Fibroblast of mammary gland (primary cell): ENCODE measurements around the gene SRRM2.

Source experiments
- DNase-seq: peaks from one replicate; pipeline ENCODE4 v3.0.0-alpha.2; 2010; ENCODE audit warnings: low read depth
- H3K4me3 ChIP-seq: 2 replicates; pipeline ENCODE4 v1.5.1; 2011; ENCODE audit warnings: low read depth, mild to moderate bottlenecking, low read length, moderate library complexity; ENCODE audit not compliant: control insufficient read depth
- TF ChIP-seq, protein P1 (sequence below): conservative IDR thresholded peaks from 2 replicates; pipeline ENCODE4 v1.5.1; 2011; ENCODE audit warnings: low read depth, low read length, inconsistent platforms; ENCODE audit not compliant: control insufficient read depth, insufficient read depth

SRRM2 gene

GRCh38 chr16:2786826-2787151 lies 34.4 kb downstream of the SRRM2 start:
- H3K4me3 ChIP-seq = no peak overlapping the region
- TF ChIP-seq, protein P1, sequence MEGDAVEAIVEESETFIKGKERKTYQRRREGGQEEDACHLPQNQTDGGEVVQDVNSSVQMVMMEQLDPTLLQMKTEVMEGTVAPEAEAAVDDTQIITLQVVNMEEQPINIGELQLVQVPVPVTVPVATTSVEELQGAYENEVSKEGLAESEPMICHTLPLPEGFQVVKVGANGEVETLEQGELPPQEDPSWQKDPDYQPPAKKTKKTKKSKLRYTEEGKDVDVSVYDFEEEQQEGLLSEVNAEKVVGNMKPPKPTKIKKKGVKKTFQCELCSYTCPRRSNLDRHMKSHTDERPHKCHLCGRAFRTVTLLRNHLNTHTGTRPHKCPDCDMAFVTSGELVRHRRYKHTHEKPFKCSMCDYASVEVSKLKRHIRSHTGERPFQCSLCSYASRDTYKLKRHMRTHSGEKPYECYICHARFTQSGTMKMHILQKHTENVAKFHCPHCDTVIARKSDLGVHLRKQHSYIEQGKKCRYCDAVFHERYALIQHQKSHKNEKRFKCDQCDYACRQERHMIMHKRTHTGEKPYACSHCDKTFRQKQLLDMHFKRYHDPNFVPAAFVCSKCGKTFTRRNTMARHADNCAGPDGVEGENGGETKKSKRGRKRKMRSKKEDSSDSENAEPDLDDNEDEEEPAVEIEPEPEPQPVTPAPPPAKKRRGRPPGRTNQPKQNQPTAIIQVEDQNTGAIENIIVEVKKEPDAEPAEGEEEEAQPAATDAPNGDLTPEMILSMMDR = no peak
- DNase-seq = no peak

DNA sequence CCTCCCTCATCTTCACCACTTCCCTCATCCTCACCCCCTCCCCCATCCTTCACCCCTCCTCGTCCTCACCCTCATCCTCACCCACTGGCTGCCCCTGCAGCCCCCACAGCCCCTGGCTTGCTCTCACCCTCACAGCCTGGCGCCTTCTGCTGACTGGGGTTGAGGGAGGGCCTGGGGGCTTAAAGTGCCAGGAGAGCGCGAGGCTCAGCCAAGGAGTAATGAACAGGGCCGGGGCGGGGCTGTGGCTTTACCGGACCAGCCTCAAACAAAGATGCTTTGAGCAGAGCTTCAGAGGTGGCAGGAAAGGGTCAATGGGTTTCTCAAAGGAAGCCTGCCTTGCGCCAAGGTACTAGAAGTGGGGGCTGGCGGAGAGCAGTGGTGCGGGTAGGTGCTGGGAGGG lies 35.0 kb downstream of the SRRM2 start, which contains the start of gene PRSS33:
Gene PRSS33 (minus strand): TSS at position 155 of the 400 bp plus-strand sequence. CDS start 1,013 bp downstream, outside the sequence.
- no peak for DNase-seq
- H3K4me3 ChIP-seq = no peak within 1 kb of the TSS
- TF ChIP-seq, protein P1 = no peak

GRCh38 chr16:2787961-2788360 lies 35.5 kb downstream of the SRRM2 start:
- no peak for DNase-seq
- H3K4me3 ChIP-seq = no peak overlapping the region
- TF ChIP-seq, protein P1 = no peak

DNA sequence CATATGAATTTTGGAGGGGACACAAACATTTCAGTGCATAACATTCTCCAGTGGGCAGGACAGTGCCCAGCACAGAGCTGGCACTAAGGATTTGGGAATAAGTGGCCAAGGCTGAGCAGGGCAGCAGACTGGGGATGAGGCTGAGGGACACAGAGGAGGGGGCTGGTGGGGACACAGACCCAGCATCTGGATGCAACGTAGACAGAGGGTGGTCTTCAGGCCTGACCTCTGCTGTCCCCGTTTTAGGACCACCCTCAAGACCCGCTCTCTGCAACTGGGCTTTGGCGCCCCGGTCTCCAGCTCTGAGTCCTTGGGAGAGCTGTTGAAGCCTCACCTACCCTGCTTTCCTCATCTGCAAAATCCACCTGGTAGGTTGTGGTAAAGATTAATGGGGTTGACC lies 38.2 kb downstream of the SRRM2 start:
- TF ChIP-seq, protein P1 = no peak
- no peak for DNase-seq
- H3K4me3 ChIP-seq = no peak overlapping the region

DNA sequence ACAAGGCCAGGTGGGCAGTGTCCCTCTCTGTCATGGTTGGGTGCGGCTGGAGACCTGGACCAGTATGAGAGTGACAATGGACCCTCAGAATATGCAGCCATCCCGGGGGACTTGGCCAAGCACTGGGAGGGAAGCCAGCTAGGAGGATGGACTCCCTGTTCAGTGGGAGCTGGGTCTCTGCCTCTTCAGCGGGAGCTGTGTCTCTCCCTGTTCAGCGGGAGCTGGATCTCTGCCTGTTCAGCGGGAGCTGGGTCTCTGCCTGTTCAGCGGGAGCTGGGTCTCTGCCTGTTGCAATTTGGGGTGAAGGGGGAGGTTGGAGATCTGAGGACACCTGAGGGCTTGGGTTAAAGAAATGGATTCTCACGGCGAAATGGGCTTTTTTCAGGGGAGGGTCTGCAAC lies 38.7 kb downstream of the SRRM2 start:
- TF ChIP-seq, protein P1 = no peak

GRCh38 chr16:2792940-2793339 lies 40.5 kb downstream of the SRRM2 start:
- TF ChIP-seq, protein P1 = no peak
- DNase-seq = no peak
- H3K4me3 ChIP-seq = no peak overlapping the region

More for the DNA sequence above, 38.7 kb downstream of the SRRM2 start:
- H3K4me3 ChIP-seq = no peak overlapping the region
- no peak for DNase-seq
